D721Med (cell line): ENCODE results near the gene CDH13.

Source experiments
- DNase-seq: peaks from one replicate; pipeline ENCODE4 v3.0.0; 2011; ENCODE audit warnings: low spot score; ENCODE audit not compliant: insufficient read length
- FAIRE-seq: peaks from 2 replicates; lab custom pipeline; 2011; peaks lifted over from hg19 to GRCh38; lab: Jason Lieb, UNC
- TF ChIP-seq, protein P1 (sequence below): IDR thresholded peaks from 2 replicates; pipeline ENCODE4 v1.5.1; 2012; ENCODE audit warnings: mild to moderate bottlenecking, control low read depth; ENCODE audit not compliant: insufficient read depth; ENCODE audit errors: missing control alignments

Gene CDH13

DNA sequence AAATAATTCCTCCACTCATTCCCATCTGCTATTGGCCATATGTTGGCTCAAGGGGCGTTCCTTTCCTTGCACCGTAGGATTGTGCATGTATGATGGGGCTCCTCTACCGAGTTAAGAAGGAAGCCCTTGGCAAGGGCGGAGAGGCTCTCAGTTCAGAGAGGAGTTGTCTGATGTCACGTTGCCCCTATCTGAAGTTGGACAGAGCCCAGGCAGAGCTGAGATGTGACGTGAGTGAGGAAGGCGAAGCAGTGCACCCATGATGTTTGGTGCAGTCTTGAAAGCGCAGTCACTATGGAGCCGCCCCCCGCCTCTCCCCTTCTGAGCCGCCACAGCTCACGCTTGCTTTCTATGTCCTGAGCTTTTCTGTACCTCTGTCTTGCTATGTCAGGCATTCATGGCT, 40.7 kb downstream of the CDH13 start:
- no peak for DNase-seq
- no peak for FAIRE-seq
- TF ChIP-seq, protein P1, sequence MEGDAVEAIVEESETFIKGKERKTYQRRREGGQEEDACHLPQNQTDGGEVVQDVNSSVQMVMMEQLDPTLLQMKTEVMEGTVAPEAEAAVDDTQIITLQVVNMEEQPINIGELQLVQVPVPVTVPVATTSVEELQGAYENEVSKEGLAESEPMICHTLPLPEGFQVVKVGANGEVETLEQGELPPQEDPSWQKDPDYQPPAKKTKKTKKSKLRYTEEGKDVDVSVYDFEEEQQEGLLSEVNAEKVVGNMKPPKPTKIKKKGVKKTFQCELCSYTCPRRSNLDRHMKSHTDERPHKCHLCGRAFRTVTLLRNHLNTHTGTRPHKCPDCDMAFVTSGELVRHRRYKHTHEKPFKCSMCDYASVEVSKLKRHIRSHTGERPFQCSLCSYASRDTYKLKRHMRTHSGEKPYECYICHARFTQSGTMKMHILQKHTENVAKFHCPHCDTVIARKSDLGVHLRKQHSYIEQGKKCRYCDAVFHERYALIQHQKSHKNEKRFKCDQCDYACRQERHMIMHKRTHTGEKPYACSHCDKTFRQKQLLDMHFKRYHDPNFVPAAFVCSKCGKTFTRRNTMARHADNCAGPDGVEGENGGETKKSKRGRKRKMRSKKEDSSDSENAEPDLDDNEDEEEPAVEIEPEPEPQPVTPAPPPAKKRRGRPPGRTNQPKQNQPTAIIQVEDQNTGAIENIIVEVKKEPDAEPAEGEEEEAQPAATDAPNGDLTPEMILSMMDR = no peak

DNA sequence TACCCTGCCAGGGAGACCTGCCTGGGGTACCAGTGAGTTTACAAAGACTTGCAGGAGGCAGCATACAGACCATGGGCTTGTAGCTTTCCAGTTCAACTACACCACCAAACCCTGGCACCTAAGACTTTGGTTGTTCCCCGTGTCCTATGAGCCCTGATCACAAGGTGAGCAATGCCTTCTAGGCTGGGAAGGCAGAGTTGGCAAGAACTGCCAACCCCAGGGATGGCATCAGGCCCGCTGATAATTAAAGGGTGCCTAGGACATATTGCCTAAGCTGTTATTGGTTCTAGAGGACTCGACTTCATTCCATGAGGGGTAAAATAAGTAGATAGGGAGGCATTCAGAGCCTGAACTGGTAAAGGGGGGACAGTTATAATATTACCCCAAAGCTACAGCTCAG, 41.3 kb downstream of the CDH13 start:
- no peak for FAIRE-seq
- TF ChIP-seq, protein P1 = no peak

DNA sequence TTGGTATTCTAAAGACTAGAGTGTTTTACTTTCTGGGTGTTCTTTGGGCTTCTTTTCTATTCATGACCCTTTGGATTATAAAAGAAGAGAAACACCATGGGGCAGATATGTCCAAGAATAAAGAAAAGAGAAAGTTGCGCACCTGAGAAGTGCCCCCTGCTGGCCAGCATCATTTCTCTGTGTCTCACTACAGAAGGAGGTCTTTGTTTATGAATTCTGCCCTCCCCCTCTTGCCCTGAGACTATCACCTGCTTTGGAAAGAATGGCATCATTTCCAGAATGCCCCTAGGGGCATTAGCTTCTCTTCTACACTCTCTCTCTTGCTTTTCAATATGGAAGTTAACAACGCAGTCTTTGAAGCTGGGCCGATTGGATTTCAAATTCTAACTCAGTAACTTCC, 45.0 kb downstream of the CDH13 start:
- TF ChIP-seq, protein P1 = peak; percentile 6
- FAIRE-seq (no peak), DNase-seq (no peak)

More for the DNA sequence above, 41.3 kb downstream of the CDH13 start:
- DNase-seq = no peak

DNA sequence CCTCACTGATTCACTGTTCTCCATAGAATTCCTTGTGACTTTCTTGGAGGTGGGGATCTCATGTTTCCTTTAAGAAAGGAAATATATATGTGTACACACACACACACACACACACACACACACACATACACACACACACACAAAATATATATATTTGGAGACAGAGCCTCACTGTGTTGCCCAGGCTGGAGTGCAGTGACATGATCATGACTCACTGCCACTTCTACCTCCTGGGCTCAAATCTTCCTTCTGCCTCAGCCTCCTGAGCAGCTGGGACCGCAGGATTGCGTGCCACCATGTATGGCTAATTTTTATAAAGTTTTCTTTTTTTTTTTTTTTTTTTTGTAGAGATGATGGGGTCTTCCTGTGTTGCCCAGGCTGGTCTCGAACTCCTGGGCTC, 45.9 kb downstream of the CDH13 start:
- TF ChIP-seq, protein P1 = no peak
- no peak for FAIRE-seq
- DNase-seq = no peak

DNA sequence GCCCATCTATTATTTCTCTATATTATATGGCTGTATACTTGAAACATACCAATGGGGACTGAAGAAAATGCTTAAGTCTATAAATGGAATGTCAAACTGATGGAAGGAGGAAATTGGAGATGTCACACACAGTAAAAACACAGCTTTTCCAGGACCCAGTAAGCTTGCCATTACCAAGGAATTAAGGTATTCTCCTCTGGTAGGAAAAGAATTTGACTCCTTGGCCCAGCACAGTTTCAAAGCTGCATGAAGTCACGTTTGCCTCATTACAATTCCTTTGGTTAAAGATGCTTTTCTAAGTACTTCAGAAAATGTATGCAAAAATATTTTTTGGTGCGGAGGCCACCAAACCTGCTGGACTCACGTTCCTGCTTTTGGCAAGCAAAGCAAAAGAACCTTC, 48.5 kb downstream of the CDH13 start:
- DNase-seq = no peak
- TF ChIP-seq, protein P1 = no peak
- no peak for FAIRE-seq

DNA sequence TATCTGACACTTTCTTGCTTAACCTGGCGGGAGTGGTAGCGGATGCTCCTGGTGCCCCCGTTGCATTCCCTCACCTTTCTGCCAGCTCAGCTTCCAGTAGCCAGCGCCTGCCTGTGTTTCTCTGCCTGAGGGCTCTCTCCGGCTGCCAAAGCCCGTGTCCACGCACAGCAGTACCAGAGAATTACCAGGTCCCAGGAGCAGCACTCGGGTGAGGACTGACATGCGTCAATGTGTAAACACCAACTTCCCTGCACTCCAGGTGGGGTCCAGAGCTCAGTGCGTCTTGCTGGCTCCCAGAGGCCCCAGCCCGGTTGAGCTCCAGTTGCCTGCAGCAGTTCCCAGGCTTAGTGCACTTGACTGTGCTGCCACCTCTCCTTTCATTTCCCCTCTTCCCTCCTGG, 54.8 kb downstream of the CDH13 start:
- FAIRE-seq = no peak
- TF ChIP-seq, protein P1 = no peak
- no peak for DNase-seq

DNA sequence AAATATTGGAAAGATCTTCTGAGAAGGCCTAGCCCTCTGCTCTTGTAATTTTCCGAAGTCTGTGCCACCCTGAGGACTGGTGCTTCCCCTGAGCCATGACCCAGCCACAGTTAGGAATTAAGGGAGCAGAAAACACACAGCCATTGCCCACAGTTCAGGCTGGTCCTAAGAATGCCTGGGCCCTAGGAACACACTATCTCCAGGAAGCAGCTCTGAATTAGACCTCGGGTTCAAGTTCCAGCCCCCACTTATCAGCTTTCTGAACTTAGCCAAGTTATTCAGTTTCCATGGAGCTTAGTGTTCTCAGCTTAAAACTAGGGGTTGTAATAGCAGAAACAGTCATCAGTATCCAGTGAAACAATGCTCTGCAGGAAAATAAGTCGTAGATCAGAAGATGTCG, 56.0 kb downstream of the CDH13 start:
- TF ChIP-seq, protein P1 = no peak
- no peak for FAIRE-seq
- DNase-seq = no peak
